Measurements from ENCODE around the gene TBX2. TPM values are rescaled to one million over a fixed set of nuclear protein-coding genes. Genes with fewer than 3 reads are reported as not detected.
A peak's percentile ranks its signal among the peaks of the same experiment; 100 is the strongest.

The TBX2 gene
- total and polyA plus RNA-seq, 2 experiments from 2014 or later, result 212 to 228 TPM

DNA sequence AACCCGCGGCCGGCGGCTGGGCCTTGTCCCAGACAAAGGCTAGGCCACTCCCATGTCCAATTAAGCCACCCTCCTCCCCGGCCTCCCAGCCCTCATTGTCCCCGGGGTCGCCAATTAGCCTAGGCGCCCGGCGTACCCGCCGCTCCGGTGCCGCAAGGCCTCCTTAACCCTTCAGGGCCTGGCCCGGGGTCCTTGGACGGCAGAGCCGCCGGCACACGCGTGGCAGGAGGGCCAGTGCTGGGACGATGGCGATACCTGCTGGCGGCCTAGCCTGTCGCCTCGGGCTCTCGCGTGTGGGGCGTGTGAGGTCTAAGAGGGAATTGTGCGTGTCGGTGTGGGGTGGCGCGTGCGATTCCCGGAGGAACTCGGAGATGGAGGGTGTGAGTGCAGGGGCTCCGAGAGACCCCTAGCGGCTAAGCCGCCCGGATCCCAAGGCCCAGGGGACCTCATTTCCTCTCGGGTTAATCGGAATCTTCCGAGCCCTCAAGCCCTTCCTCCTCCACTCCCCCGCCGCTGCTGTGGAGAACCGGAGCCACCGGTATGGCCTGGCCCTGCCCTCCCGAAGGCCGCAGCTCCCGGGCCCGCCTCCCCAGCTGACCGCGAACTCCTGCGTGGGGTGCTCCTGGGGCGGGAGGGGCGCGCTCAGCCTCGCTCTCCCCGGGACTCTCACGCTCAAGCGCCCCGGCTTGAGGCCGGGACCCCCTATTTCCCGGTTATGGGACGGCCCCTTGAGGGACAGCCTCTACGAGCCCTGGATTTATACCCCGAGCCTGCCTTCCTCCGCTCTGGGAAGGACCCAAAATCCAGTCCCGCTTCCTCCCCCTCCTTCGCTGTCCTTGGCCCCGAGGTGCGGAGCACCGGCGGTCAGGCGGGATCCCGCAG lies 11.9 kb downstream of the TBX2 start:
- Histone ChIP-seq H3K36me3 (peaks cover 7% of the 10 kb centered on the region), H3K4me1 (ENCODE audit: low read depth) (peaks cover 37% of the 10 kb centered on the region), H3K9me3 (ENCODE audit: low read depth) (no peaks in the 10 kb centered on the region), H3K4me3 (peak overlapping the region; percentile 50), H3K27ac (peak overlapping the region; percentile 74), H3K27me3 (peaks cover 24% of the 10 kb centered on the region)
- DNase-seq (ENCODE audit: low read depth in 1 of 2, low spot score in 1 of 2), result peak; percentile 81 to 83
- TF ChIP-seq, protein P1, sequence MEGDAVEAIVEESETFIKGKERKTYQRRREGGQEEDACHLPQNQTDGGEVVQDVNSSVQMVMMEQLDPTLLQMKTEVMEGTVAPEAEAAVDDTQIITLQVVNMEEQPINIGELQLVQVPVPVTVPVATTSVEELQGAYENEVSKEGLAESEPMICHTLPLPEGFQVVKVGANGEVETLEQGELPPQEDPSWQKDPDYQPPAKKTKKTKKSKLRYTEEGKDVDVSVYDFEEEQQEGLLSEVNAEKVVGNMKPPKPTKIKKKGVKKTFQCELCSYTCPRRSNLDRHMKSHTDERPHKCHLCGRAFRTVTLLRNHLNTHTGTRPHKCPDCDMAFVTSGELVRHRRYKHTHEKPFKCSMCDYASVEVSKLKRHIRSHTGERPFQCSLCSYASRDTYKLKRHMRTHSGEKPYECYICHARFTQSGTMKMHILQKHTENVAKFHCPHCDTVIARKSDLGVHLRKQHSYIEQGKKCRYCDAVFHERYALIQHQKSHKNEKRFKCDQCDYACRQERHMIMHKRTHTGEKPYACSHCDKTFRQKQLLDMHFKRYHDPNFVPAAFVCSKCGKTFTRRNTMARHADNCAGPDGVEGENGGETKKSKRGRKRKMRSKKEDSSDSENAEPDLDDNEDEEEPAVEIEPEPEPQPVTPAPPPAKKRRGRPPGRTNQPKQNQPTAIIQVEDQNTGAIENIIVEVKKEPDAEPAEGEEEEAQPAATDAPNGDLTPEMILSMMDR (IDR thresholded peaks at IDR 0.05; ENCODE audit: low read depth, low read length), result peak; percentile 29

DNA sequence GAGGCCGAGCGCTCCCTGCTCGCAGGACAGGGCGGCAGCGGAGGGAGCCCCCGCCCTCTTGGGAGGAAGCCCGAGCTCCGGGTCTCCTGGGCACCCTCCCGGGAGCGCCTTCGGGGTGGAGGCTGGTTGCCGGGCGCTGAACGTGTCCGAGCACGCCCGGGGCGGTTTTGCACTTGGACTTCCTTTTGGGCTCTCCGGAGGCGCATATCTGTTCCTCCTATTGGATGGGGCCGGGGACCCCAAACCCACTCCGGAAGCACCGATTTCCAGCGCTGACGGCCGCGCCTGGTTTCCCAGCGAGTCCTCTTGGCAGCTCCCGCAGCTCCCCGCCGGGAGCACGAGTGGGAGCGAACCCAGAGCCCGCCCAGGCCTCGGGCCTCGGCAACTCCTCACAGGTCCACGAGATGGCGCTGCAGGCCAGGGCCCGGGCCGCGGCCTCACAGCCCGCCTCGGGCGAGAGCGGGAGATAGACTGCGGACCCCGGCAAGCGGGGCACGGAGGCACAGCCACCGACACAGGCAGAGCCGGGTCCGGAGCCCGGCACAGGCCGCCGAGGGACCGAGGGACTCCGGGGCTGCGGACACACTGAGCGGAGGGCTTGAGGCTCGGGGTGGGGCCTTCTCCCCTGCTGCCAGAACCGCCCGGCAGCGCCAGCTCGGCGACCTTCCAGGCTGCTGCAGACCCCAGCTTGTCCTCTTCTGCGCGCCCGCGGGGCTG lies 12.7 kb downstream of the TBX2 start:
- peak; percentile 86 for DNase-seq (ENCODE audit: low read depth in 1 of 2, low spot score in 1 of 2)
- peaks cover 24% of the 10 kb centered on the region for H3K27me3 ChIP-seq
- peak overlapping the region; percentile 74 for H3K27ac ChIP-seq
- no peaks in the 10 kb centered on the region for H3K9me3 ChIP-seq (ENCODE audit: low read depth)
- H3K4me3 ChIP-seq, result peak overlapping the region; percentile 50
- TF ChIP-seq, protein P1 (IDR thresholded peaks at IDR 0.05; ENCODE audit: low read depth, low read length), result peak; percentile 94
- H3K4me1 ChIP-seq (ENCODE audit: low read depth), result peaks cover 33% of the 10 kb centered on the region
- H3K36me3 ChIP-seq, result peaks cover 7% of the 10 kb centered on the region

DNA sequence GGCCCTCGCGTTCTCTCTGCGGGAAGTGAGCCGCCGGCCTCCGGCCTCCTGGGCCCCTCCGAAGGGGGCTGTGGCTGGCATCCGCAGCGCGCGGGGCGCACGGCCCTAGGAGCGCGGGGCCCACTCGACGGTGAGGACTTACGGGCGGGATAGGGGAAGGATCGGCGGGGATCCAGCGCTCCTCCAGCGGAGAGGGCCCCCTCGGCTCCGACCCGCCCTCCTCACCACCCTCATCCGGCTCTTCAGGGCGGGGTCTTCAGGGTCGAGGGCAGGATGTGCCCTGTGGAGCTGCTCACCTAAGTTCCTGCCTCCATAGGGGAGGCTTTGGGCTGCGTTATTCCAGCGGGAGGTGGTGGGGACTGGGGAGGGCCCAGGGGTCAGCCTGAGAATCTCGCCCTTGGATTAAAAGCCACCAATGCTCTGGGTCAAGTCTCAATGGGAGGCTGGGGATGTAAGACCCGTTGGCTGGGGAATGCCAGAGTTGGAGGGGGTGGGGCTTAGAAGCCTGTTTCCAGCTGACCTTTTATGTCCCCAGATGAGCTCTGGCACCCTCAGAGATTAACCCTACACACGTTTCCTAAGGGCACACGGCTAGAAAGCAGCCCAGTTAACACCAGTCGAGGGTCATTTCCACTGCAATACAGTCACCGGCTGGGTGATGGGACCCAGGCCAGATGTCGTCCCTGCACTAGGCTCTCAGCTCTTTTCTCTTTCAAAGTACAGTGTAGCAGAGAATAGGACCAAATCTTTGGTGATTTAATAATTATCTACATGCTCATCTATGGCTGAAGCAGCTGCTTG lies 13.4 kb downstream of the TBX2 start:
- Histone ChIP-seq H3K27me3 (peaks cover 16% of the 10 kb centered on the region), H3K4me1 (ENCODE audit: low read depth) (peaks cover 30% of the 10 kb centered on the region)
- peak in 1 of 2 donors; percentile 58 for DNase-seq (ENCODE audit: low read depth in 1 of 2, low spot score in 1 of 2)

DNA sequence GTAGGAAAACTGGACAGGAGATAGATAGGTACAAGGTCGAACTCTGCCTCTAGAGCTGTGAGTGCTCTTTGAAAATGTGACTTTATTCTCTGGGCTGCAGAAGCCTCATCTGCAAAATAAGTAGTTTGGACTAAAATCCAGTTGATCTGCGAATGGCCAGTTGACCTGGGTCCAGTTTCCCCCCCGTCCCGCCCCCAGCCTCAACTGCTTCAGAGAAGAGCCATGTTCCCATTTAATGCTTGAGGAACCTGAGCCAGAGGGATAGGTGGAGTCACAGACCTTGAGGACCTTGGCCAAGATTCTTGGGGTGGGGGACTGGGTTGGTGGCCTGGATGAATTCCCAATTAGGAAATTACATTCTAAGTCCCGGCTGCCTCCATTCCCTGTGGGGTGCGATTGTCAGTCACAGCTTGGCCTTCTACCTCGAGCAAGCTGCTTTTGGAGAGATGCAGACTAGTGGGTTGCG lies 14.1 kb downstream of the TBX2 start:
- DNase-seq (ENCODE audit: low read depth in 1 of 2, low spot score in 1 of 2), result no peak
- H3K36me3 ChIP-seq, result no peaks in the 10 kb centered on the region
- H3K4me3 ChIP-seq, result no peak overlapping the region
- H3K27me3 ChIP-seq, result peaks cover 12% of the 10 kb centered on the region
- no peak overlapping the region for H3K27ac ChIP-seq
- no peaks in the 10 kb centered on the region for H3K9me3 ChIP-seq (ENCODE audit: low read depth)
- TF ChIP-seq, protein P1 (IDR thresholded peaks at IDR 0.05; ENCODE audit: low read depth, low read length), result no peak
- peaks cover 29% of the 10 kb centered on the region for H3K4me1 ChIP-seq (ENCODE audit: low read depth)

More for the DNA sequence above, 13.4 kb downstream of the TBX2 start:
- TF ChIP-seq, protein P1 (IDR thresholded peaks at IDR 0.05; ENCODE audit: low read depth, low read length), result no peak
- peak overlapping the region; percentile 25 for H3K27ac ChIP-seq
- peak overlapping the region; percentile 50 for H3K4me3 ChIP-seq
- H3K36me3 ChIP-seq, result peaks cover 3% of the 10 kb centered on the region
- H3K9me3 ChIP-seq (ENCODE audit: low read depth), result no peaks in the 10 kb centered on the region

Measured in cardiac muscle cell (in vitro differentiated cells and primary cell).